PC-3 (cell line): ENCODE measurements around the gene RGS7BP.

Experiments
- EZH2 ChIP-seq: fragments of 300-600 bp; sonication (generic); IDR thresholded peaks from one replicate; pipeline ENCODE4 v1.6.1; 2017; ENCODE audit warnings: antibody characterized with exemption, mild to moderate bottlenecking, low read length; ENCODE audit not compliant: unreplicated experiment
- EZH2phosphoT487 ChIP-seq: fragments of 300-600 bp; sonication (generic); IDR thresholded peaks from 2 replicates; pipeline ENCODE4 v1.6.1; 2018; ENCODE audit warnings: mild to moderate bottlenecking, antibody characterized with exemption, low read length, borderline replicate concordance
- TF ChIP-seq, protein P1 (sequence below): fragments of 300-600 bp; sonication (generic); conservative IDR thresholded peaks from 2 replicates; pipeline ENCODE4 v1.5.1; 2017; ENCODE audit warnings: antibody characterized with exemption, low read depth, mild to moderate bottlenecking, low read length

DNA sequence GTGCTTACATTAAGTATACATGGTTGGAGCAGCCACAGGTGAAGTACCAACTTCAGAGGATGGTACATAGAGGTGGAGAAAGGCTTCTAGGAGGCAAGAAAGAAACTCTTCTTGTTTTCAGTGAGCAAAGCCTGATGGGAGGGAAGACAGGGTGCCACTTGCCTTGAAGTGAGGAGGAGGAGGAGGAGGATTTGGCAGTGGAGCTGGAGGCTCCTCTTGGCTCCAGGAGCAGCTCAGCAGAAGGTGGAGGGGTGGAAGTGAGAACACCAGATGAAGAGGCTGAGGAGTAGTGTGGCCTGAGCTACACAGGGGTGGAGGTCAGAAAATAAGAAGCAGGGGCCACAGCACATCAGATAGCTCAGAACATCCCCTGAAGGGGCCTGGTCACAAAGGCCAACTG lies 93.4 kb downstream of the RGS7BP start:
- TF ChIP-seq, protein P1, sequence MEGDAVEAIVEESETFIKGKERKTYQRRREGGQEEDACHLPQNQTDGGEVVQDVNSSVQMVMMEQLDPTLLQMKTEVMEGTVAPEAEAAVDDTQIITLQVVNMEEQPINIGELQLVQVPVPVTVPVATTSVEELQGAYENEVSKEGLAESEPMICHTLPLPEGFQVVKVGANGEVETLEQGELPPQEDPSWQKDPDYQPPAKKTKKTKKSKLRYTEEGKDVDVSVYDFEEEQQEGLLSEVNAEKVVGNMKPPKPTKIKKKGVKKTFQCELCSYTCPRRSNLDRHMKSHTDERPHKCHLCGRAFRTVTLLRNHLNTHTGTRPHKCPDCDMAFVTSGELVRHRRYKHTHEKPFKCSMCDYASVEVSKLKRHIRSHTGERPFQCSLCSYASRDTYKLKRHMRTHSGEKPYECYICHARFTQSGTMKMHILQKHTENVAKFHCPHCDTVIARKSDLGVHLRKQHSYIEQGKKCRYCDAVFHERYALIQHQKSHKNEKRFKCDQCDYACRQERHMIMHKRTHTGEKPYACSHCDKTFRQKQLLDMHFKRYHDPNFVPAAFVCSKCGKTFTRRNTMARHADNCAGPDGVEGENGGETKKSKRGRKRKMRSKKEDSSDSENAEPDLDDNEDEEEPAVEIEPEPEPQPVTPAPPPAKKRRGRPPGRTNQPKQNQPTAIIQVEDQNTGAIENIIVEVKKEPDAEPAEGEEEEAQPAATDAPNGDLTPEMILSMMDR = no peak
- no peak for TF ChIP-seq EZH2
- TF ChIP-seq EZH2phosphoT487 = no peak
